ENCODE results near the gene GDI1.
A peak's percentile ranks its signal among the peaks of the same experiment; 100 is the strongest.
"Not testable (repeated sequence)": the region's sequence is repeated elsewhere in the genome, so short reads cannot be mapped to it uniquely, and the experiment has no call there.

Gene GDI1

GRCh38 chrX:154436983-154437752 is at the start of gene GDI1:
Gene GDI1 (plus strand): TSS chrX:154437154. CDS start chrX:154437255, 101 bp downstream.
- Histone ChIP-seq H3K36me3 (ENCODE audit: insufficient read depth, low read length) (peaks cover 2% of the 10 kb centered on the region; the same call in 1 of the 2 replicates), H3K4me3 (peak within 1 kb of the TSS; percentile 77), H3K9ac (ENCODE audit: insufficient read length) (peak within 1 kb of the TSS; percentile 66), H3K27ac (0 out of 2 replicates have a peak within 1 kb of the TSS, but pooled peaks have one; percentile 46), H3K9me3 (ENCODE audit: low read depth, low read length) (no peaks in the 10 kb centered on the region)
- TF ChIP-seq POLR2AphosphoS5 (IDR thresholded peaks at IDR 0.05; ENCODE audit: borderline replicate concordance, low read depth, low read length) (peak; percentile 39; the same call in 1 of the 2 replicates), EZH2 (IDR thresholded peaks at IDR 0.05) (no peak), FOXP2 (optimal IDR thresholded peaks at IDR 0.05; ENCODE audit: control extremely low read depth, extremely low read length, insufficient read depth) (no peak)
- DNase-seq (ENCODE audit: low read depth, low spot score): no peak

GRCh38 chrX:154388094-154388493 is 48.9 kb upstream of the GDI1 start:
- H3K9me3 ChIP-seq (ENCODE audit: low read depth, low read length); H3K4me3 ChIP-seq; H3K36me3 ChIP-seq (ENCODE audit: insufficient read depth, low read length); H3K9ac ChIP-seq (ENCODE audit: insufficient read length); H3K27ac ChIP-seq; DNase-seq (ENCODE audit: low read depth, low spot score): not testable (repeated sequence)

GRCh38 chrX:154388649-154389048 is 48.3 kb upstream of the GDI1 start:
- H3K4me3 ChIP-seq; H3K9ac ChIP-seq (ENCODE audit: insufficient read length); DNase-seq (ENCODE audit: low read depth, low spot score); H3K9me3 ChIP-seq (ENCODE audit: low read depth, low read length); H3K36me3 ChIP-seq (ENCODE audit: insufficient read depth, low read length); H3K27ac ChIP-seq: not testable (repeated sequence)

DNA sequence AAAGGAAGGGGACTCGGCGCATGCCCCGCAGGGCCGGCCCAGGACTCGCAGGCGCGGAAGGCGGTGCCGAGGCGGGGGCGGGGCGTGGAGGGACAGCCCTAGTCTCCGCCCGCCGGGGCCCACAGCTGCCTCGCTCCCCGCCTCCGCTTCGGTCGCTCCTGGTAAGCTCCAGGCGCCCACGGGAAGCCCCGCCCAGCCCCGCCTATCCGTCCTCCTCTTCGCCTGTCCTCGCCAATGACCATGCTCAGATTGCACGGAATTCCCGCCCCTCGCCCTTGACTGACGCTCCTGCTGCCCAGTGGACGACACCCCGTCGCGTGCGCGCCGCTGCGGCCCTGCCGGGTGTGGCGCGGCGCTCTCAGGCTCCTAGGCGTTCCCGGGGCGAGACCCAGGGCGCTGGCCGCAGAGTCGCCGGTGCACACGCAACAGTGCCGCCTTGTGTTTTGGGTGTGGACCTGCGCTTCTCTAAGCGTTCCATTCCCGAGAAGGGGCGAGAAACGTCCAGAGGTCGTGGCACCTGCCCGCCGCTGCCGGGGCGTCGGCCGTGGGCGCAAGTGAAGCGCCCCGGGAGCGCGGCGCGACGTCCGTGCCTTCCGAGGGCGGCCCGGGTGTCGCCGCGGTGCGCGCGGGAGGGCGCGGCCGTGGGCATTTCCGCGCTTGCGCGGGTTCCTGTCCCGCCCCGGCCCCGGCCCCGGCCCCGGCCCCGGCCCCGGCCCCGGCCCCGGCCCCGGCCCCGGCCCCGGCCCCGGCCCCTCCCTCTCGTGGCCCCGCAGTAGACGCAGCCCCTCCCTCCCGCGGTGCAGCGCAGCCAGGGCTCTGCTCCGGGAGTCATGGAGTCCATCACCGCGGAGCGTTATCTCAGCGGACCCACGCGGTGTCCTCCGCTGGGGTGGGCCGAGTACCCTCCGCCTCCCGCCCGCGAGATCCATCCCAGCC is 46.9 kb upstream of the GDI1 start:
- H3K9ac ChIP-seq (ENCODE audit: insufficient read length); H3K27ac ChIP-seq; H3K9me3 ChIP-seq (ENCODE audit: low read depth, low read length); DNase-seq (ENCODE audit: low read depth, low spot score); H3K4me3 ChIP-seq; H3K36me3 ChIP-seq (ENCODE audit: insufficient read depth, low read length): not testable (repeated sequence)

- not testable (repeated sequence) for H3K27ac ChIP-seq; H3K9me3 ChIP-seq (ENCODE audit: low read depth, low read length); DNase-seq (ENCODE audit: low read depth, low spot score); H3K4me3 ChIP-seq; H3K9ac ChIP-seq (ENCODE audit: insufficient read length)
- H3K36me3 ChIP-seq (ENCODE audit: insufficient read depth, low read length): peaks cover 26% of the 10 kb centered on the region
Observed at GRCh38 chrX:154396363-154396762, 40.6 kb upstream of the GDI1 start.

DNA sequence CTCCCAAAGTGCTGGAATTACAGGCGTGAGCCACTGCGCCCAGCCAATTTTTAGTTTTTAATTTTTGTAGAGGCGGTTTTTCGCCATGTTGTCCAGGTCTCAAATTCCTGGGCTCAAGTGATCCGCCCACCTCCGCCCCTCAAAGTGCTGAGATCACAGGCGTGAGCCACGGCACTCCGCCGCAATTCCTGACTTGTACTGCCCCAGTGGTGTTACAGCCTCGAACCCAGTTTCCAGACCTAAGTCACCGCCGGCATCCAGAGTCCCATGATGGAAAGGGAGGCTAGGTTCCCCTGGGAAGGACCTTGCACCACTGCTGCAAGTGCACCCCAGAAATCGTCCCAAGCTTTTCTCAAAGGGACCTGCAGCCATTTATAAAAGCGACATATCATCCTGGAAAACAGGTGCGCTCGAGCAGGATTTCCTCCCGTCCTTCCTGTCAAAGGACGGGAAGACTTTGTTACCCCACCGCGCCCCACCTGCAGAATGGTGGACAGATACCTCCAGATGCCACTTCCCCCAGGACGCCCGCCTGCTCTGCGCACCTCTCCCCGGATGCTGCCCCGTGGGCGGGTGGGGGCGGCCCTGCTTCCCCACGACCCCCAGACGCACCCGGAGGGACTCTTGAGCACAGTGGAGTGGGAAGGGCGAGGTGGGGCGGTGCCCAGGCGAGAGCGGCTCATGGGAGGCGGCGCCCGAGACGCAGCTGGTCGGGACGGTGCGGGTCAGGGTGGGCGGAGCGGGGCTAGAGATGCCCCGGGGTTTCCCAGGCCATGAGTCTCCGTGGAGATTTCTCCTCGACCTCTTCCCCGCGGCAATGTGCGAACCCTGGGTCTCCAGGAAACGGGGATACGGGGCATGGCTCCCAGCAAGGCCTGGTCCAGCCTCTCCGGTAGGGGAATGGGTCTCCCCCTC is 39.7 kb upstream of the GDI1 start:
- peaks cover 26% of the 10 kb centered on the region for H3K36me3 ChIP-seq (ENCODE audit: insufficient read depth, low read length)
- H3K9ac ChIP-seq (ENCODE audit: insufficient read length): peak overlapping the region; percentile 93
- no peak for TF ChIP-seq FOXP2 (optimal IDR thresholded peaks at IDR 0.05; ENCODE audit: control extremely low read depth, extremely low read length, insufficient read depth)
- no peak for TF ChIP-seq EZH2 (IDR thresholded peaks at IDR 0.05)
- TF ChIP-seq POLR2AphosphoS5 (IDR thresholded peaks at IDR 0.05; ENCODE audit: borderline replicate concordance, low read depth, low read length): no peak
- no peak for DNase-seq (ENCODE audit: low read depth, low spot score)
- no peaks in the 10 kb centered on the region for H3K9me3 ChIP-seq (ENCODE audit: low read depth, low read length)
- H3K4me3 ChIP-seq: peak overlapping the region; percentile 94
- peak overlapping the region; percentile 86 for H3K27ac ChIP-seq

DNA sequence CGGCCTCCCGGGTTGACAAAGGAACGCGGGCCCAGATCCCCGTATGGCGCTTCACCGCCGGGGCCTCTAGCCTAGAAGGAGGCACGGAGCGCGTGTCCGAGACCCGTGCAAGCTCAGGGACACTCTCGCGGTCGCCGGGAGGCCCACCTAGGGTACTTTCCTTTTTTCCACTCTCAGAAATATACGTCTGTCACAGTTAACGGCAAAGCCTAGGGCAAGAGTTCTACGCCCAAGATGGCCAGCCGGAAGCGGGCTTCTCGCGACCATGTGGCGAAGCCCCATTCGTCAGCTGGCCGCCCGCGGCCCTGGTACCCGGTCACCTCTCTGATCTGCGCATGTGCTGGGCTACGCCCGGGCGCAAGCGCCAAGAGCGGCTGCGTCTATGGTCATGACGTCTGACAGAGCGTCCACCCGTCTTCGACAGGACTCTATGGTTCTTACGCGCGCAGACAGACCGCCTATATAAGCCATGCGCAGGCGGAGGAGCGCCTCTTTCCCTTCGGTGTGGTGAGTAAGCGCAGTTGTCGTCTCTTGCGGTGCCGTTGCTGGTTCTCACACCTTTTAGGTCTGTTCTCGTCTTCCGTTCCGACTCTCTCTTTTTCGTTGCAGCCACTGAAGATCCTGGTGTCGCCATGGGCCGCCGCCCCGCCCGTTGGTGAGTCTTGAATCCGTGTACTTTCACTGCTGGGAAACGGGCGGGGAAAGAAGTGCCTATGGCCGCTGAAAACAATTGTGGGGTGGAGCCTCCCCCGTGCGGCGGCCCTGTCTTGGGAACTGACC is 38.9 kb upstream of the GDI1 start, which contains the start of gene RPL10:
TSS of gene RPL10 (plus strand) at position 490 of the 780 bp plus-strand sequence. CDS start at position 633, 143 bp downstream.
- H3K4me3 ChIP-seq: peak within 1 kb of the TSS; percentile 94
- no peaks in the 10 kb centered on the region for H3K9me3 ChIP-seq (ENCODE audit: low read depth, low read length)
- peak within 1 kb of the TSS; percentile 100 for H3K9ac ChIP-seq (ENCODE audit: insufficient read length)
- peak; percentile 72 for DNase-seq (ENCODE audit: low read depth, low spot score)
- peak within 1 kb of the TSS; percentile 98 for H3K27ac ChIP-seq
- TF ChIP-seq POLR2AphosphoS5 (IDR thresholded peaks at IDR 0.05; ENCODE audit: borderline replicate concordance, low read depth, low read length) (peak; percentile 99), FOXP2 (optimal IDR thresholded peaks at IDR 0.05; ENCODE audit: control extremely low read depth, extremely low read length, insufficient read depth) (no peak)
- peaks cover 26% of the 10 kb centered on the region for H3K36me3 ChIP-seq (ENCODE audit: insufficient read depth, low read length)

Measured in SK-N-MC (cell line).